K562 (cell line): ENCODE data around the gene B3GAT1. TPM values are rescaled to one million over a fixed set of nuclear protein-coding genes. Genes with fewer than 3 reads are reported as not detected.

Source experiments
- ATAC-seq: fragments of 200-7000 bp; cut with Tn5 transposase; 3 replicates; pipeline ENCODE4 v1.9.1; 2020; ENCODE audit warnings: moderate library complexity
- BruUV-seq: library from RNA; stranded (reverse); fragments of 400-500 nt; replicated peaks from 2 replicates; lab custom pipeline; 2021; lab: Mats Ljungman, UMichigan
- CTCF ChIA-PET: fragments of 300-600 bp; formaldehyde crosslinking; extraction: SDS; loops from one replicate; lab custom pipeline; 2021; ENCODE audit warnings: low intra/inter-chr PET ratio; lab: Yijun Ruan, JAX
- POLR2A ChIA-PET: fragments of 300-600, 350-650 bp; sonication (Branson Sonifier 250); formaldehyde crosslinking; extraction: SDS; loops from one replicate; lab custom pipeline; 2021; ENCODE audit warnings: antibody characterized with exemption, inconsistent platforms; lab: Yijun Ruan, JAX
- DNase-seq, 4 experiments: peaks; one replicate each; pipeline versions ENCODE4 v3.0.0 to v3.0.0-alpha.2; 2011 to 2018; ENCODE audit warnings: low spot score in 3 of 4, mixed read lengths in 3 of 4; ENCODE audit errors: extremely low read depth in 1 of 4
- FAIRE-seq: peaks from 2 replicates; lab custom pipeline; 2011; peaks lifted over from hg19 to GRCh38; lab: Jason Lieb, UNC
- H2AFZ ChIP-seq: 2 replicates; pipeline ENCODE4 v1.6.0; 2011; ENCODE audit warnings: low read depth, low read length, control low read depth, inconsistent platforms
- H3K27ac ChIP-seq: fragments of 200-600 bp; 3 replicates; pipeline ENCODE4 v1.8.0; 2011; ENCODE audit warnings: low read depth, mild to moderate bottlenecking, control low read depth, inconsistent platforms, low read length, moderate library complexity, mixed read lengths; ENCODE audit errors: extremely low read depth
- H3K27me3 ChIP-seq, 2 experiments: fragments of 300-600 bp in 1 of 2; 2 replicates in 1 of 2; 3 replicates in 1 of 2; pipeline versions ENCODE4 v1.6.0 to v1.8.0; 2011; ENCODE audit warnings: inconsistent platforms in 2 of 2, low read length in 2 of 2, mild to moderate bottlenecking in 1 of 2, mixed read lengths in 1 of 2, moderate library complexity in 1 of 2; ENCODE audit not compliant: control insufficient read depth in 2 of 2, insufficient read depth in 2 of 2
- H3K36me3 ChIP-seq: fragments of 300-600 bp; 3 replicates; pipeline ENCODE4 v1.8.0; 2011; ENCODE audit warnings: mild to moderate bottlenecking, low read length, inconsistent platforms; ENCODE audit not compliant: control insufficient read depth, insufficient read depth
- H3K4me1 ChIP-seq, 2 experiments: fragments of 200-600 bp in 1 of 2; replicated peaks in 1 of 2; 2 replicates in 1 of 2; 3 replicates in 1 of 2; pipeline versions ENCODE4 v1.5.1 to v1.8.0; 2011; ENCODE audit warnings: inconsistent platforms in 2 of 2, low read length in 2 of 2, mild to moderate bottlenecking in 1 of 2, mixed read lengths in 1 of 2, moderate library complexity in 1 of 2; ENCODE audit not compliant: control insufficient read depth in 2 of 2, insufficient read depth in 2 of 2
- H3K4me2 ChIP-seq: 2 replicates; pipeline ENCODE4 v1.6.1; 2011; ENCODE audit warnings: low read length, control low read depth, inconsistent platforms, mixed read lengths; ENCODE audit not compliant: insufficient read depth
- H3K4me3 ChIP-seq: fragments of 200-600 bp; sonication (generic), shearing (Covaris generic); 2 replicates; pipeline ENCODE4 v1.5.1; 2016; ENCODE audit warnings: control low read depth, inconsistent platforms
- H3K79me2 ChIP-seq: fragments of 200-600 bp; 3 replicates; pipeline ENCODE4 v1.8.0; 2011; ENCODE audit warnings: low read length, inconsistent platforms; ENCODE audit not compliant: control insufficient read depth, insufficient read depth
- H3K9ac ChIP-seq, 2 experiments: 2 replicates each; pipeline versions ENCODE4 v1.6.0 to v1.6.1; 2011; ENCODE audit warnings: low read depth in 2 of 2, low read length in 2 of 2, control low read depth in 1 of 2, inconsistent platforms in 1 of 2, mild to moderate bottlenecking in 1 of 2, mixed read lengths in 1 of 2; ENCODE audit not compliant: insufficient read depth in 1 of 2
- H3K9me1 ChIP-seq: one replicate; pipeline ENCODE4 v1.6.0; 2011; ENCODE audit warnings: inconsistent platforms, mild to moderate bottlenecking, low read length, moderate library complexity; ENCODE audit not compliant: control insufficient read depth, insufficient read depth
- H3K9me3 ChIP-seq: replicated peaks from 2 replicates; pipeline ENCODE4 v1.5.1; 2011; ENCODE audit warnings: low read depth, low read length, inconsistent platforms; ENCODE audit not compliant: control insufficient read depth, insufficient read depth
- H4K20me1 ChIP-seq: replicated peaks from 2 replicates; pipeline ENCODE4 v1.6.1; 2011; ENCODE audit warnings: low read length, inconsistent platforms, mixed read lengths; ENCODE audit not compliant: control insufficient read depth, insufficient read depth
- CEBPG ChIP-seq, 3 experiments: fragments of 200-800 bp in 1 of 3; sonication (Bioruptor generic) in 1 of 3; sonication (generic) in 1 of 3; formaldehyde crosslinking in 1 of 3; IDR thresholded peaks in 2 of 3; conservative IDR thresholded peaks in 1 of 3; 2 replicates each; pipeline versions ENCODE4 v1.6.1 to v1.8.0; 2016 to 2022; ENCODE audit warnings: missing compliant biosample characterization in 2 of 3, missing genetic modification characterization in 2 of 3, mild to moderate bottlenecking in 1 of 3, missing genetic modification reagents in 1 of 3
- GABPA ChIP-seq: fragments of 200-800 bp; sonication (Bioruptor generic); conservative IDR thresholded peaks from 2 replicates; pipeline ENCODE4 v1.6.1; 2016; ENCODE audit warnings: low read depth, missing genetic modification characterization, missing compliant biosample characterization
- NONO ChIP-seq, 2 experiments: fragments of 200-400 bp in 1 of 2; fragments of 450-650 bp in 1 of 2; formaldehyde crosslinking in 1 of 2; IDR thresholded peaks; 2 replicates each; pipeline ENCODE4 v1.6.1; 2017; ENCODE audit warnings: low read depth in 2 of 2, mild to moderate bottlenecking in 2 of 2, moderate library complexity in 2 of 2, low read length in 1 of 2
- TEAD2 ChIP-seq: fragments of 450-650 bp; IDR thresholded peaks from 2 replicates; pipeline ENCODE4 v1.6.1; 2016; ENCODE audit warnings: missing genetic modification characterization, control low read depth, missing compliant biosample characterization
- ZNF668 ChIP-seq: fragments of 250-450 bp; sonication (Bioruptor Pico); IDR thresholded peaks from 2 replicates; pipeline ENCODE4 v1.8.0; 2022; ENCODE audit warnings: mild to moderate bottlenecking, inconsistent platforms
- WGBS: fragments of 100-300 bp; shearing (Covaris generic); methylation state at CpG from one replicate; pipeline ENCODE4 v1.1.6; 2016; ENCODE audit warnings: low coverage, mixed read lengths; ENCODE audit not compliant: insufficient coverage; ENCODE audit errors: missing lambda C conversion rate; 5-methylcytosine and 5-hydroxymethylcytosine counted together
- in situ Hi-C: fragments of 300-500 bp; cut with MboI; formaldehyde crosslinking; loops from 4 replicates; pipeline ENCODE4 v1.15.0; 2018; ENCODE audit warnings: inconsistent platforms, mixed read lengths
- intact Hi-C: fragments of 100-400 bp; cut with micrococcal nuclease; formaldehyde crosslinking; loops from 2 replicates; pipeline ENCODE4 v1.14.2; 2022
- polyA plus RNA-seq, 8 experiments: library from polyadenylated mRNA; depleted of rRNA in 4 of 8; stranded (reverse) in 5 of 8; unstranded in 3 of 8; fragments of >200 nt; fragmentation: Nextera tagmentation in 2 of 8; fragmentation: Illumina TruSeq in 1 of 8; extraction: Ambion mirVana in 2 of 8; extraction: Trizol in 1 of 8; gene quantifications; 2 replicates each; pipeline versions ENCODE4 v1.2.1 to v1.2.3, GENCODE V29; 2011 to 2014; ENCODE audit warnings: inconsistent platforms in 1 of 8, missing spikeins in 1 of 8
- total RNA-seq, 7 experiments: library from RNA; depleted of rRNA in 6 of 7; stranded (reverse); fragments of >200 nt in 6 of 7; fragmentation: Illumina TruSeq in 2 of 7; extraction: Trizol in 2 of 7; gene quantifications; 2 replicates each; pipeline versions ENCODE4 v1.2.1 to v1.2.3, GENCODE V29; 2011 to 2021; ENCODE audit warnings: low replicate concordance in 1 of 7

B3GAT1 gene
- total and polyA plus RNA-seq, 9 of the 15 experiments (the other 6 are each of a cell fraction or from before 2014, with no cell fraction given): 0.01 to 0.53 (median 0.14) TPM; not detected in 1

DNA sequence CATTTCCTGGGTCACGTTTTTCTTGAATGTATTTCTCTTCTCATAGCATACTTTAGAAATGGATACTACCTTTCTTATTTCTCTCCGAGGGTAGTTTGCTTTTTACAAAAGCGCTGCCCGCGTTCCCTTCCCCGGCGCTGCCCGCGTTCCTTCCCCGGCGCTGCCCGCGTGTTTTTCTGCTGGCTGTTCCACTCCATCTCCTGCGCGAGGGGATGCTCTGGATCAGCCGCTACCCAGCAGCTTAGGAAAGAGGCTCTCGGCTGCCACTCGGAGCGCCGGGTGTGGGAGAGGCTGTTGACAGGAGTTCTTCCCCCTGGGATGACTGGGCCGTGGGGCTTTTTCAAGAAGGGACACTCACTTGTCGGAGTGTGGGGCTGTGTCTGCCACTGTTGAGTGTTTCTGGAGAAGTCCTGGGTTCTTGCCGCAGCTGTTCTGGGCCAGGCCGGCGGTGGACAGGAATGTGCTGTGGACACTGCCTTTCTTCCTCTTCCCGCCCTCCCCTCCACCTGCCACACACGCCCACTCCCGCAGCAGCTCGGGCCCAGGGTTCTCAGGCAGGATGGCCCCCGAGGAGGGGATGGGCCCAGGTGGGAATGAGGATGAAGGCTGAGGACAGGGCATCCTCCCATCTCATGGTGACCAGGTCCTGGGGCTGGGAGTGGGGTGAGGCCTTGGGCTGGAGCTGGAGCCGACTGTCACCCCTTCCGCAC is 49.7 kb downstream of the B3GAT1 start (continued):
- TF ChIP-seq CEBPG (CRISPR knock-in tag; IDR thresholded peaks at IDR 0.05) (no peak), CEBPG (tag; conservative IDR thresholded peaks at IDR 0.05 in 1 of 2, IDR thresholded peaks at IDR 0.05 in 1 of 2) (no peak), ZNF668 (CRISPR knock-in tag) (no peak), TEAD2 (tag) (no peak)

GRCh38 chr11:134361661-134362060 is 50.4 kb downstream of the B3GAT1 start:
- no peak for TF ChIP-seq GABPA (tag)
- TF ChIP-seq NONO (IDR thresholded peaks at IDR 0.05; ENCODE audit: low read depth in 2 of 2, low read length in 1 of 2): no peak
- ChIA-PET CTCF (no interaction called here), POLR2A (interaction anchor here (0.9 kb wide), 1 partner anchor 9 kb away, joined by 3 read pairs; no protein-coding TSS in a partner anchor)
- H3K9ac ChIP-seq: no peak overlapping the region
- no TSS peak for BruUV-seq
- FAIRE-seq: no peak
- 90% methylated on average over 19 of the region's 26 CpGs for WGBS
- no peaks in the 10 kb centered on the region for H3K27me3 ChIP-seq
- intact Hi-C loops (loop anchor here (2.0 kb wide), 1 partner anchor 365 kb away; no protein-coding TSS in a partner anchor), in situ Hi-C loops (no loop called here)
- no peak for DNase-seq
- peaks cover 0 to 21% of the 10 kb centered on the region in 2 experiments; a peak in 3 of 5 replicates for H3K4me1 ChIP-seq
- ATAC-seq: no peak
- no peak overlapping the region for H2AFZ ChIP-seq
- H3K36me3 ChIP-seq: no peaks in the 10 kb centered on the region; the same call in 2 of the 3 replicates
- no peaks in the 10 kb centered on the region for H4K20me1 ChIP-seq
- no peaks in the 10 kb centered on the region for H3K79me2 ChIP-seq
- H3K9me3 ChIP-seq: no peaks in the 10 kb centered on the region
- no peak overlapping the region for H3K4me3 ChIP-seq
- H3K9me1 ChIP-seq: peaks cover 4% of the 10 kb centered on the region
- no peak overlapping the region for H3K4me2 ChIP-seq
- no peak overlapping the region for H3K27ac ChIP-seq
